ENCODE results near the gene ORC3. TPM values are rescaled to one million over a fixed set of nuclear protein-coding genes. Genes with fewer than 3 reads are reported as not detected.
"Not testable (repeated sequence)": the region's sequence is repeated elsewhere in the genome, so short reads cannot be mapped to it uniquely, and the experiment has no call there.

Gene ORC3
- total and polyA plus RNA-seq, 5 experiments from 2014 or later: 30.9 to 37.7 (median 33.8) TPM

GRCh38 chr6:87687296-87687695 is 97.4 kb downstream of the ORC3 start:
- no peaks in the 10 kb centered on the region for H3K9me3 Mint-ChIP-seq
- DNase-seq: no peak
- POLR2A ChIA-PET: interaction anchor here (0.6 kb wide), 1 partner anchor 9 kb away, joined by 3 read pairs; no protein-coding TSS in a partner anchor
- no peaks in the 10 kb centered on the region for H3K27me3 Mint-ChIP-seq
- peak overlapping the region in 6 of 10 donors; percentile 3 to 71 (median 34) for H3K27ac Mint-ChIP-seq
- H3K36me3 Mint-ChIP-seq: peaks cover 4 to 32% (median 14%) of the 10 kb centered on the region in 3 donors
- no peak for ATAC-seq
- peak overlapping the region in 1 of 10 donors; percentile 30 for H3K4me3 Mint-ChIP-seq
- H3K4me1 Mint-ChIP-seq: peaks cover 24 to 93% (median 70%) of the 10 kb centered on the region in 4 donors

GRCh38 chr6:87687893-87688292 is 98.0 kb downstream of the ORC3 start:
- H3K27ac Mint-ChIP-seq: peak overlapping the region in 2 of 10 donors; percentile 39 to 63
- H3K27me3 Mint-ChIP-seq, ATAC-seq, H3K9me3 Mint-ChIP-seq, DNase-seq: not testable (repeated sequence)
- POLR2A ChIA-PET: interaction anchor here (0.6 kb wide), 1 partner anchor 8 kb away, joined by 3 read pairs; no protein-coding TSS in a partner anchor
- H3K4me1 Mint-ChIP-seq: peaks cover 19 to 93% (median 71%) of the 10 kb centered on the region in 4 donors
- peak overlapping the region in 1 of 10 donors; percentile 10 for H3K4me3 Mint-ChIP-seq
- peaks cover 4 to 30% (median 14%) of the 10 kb centered on the region in 3 donors for H3K36me3 Mint-ChIP-seq

GRCh38 chr6:87690441-87690840 is 100.5 kb downstream of the ORC3 start:
- H3K36me3 Mint-ChIP-seq: peaks cover 4 to 39% (median 14%) of the 10 kb centered on the region in 3 donors
- POLR2A ChIA-PET: interaction anchor here (0.6 to 1.0 kb wide), 2 partner anchors 13 to 100 kb away, joined by 3 read pairs; partner anchors contain the start of genes ORC3 and RARS2
- H3K27me3 Mint-ChIP-seq: no peaks in the 10 kb centered on the region
- peaks cover 9 to 94% (median 60%) of the 10 kb centered on the region in 4 donors for H3K4me1 Mint-ChIP-seq
- no peak for ATAC-seq
- H3K9me3 Mint-ChIP-seq: no peaks in the 10 kb centered on the region
- no peak for DNase-seq
- H3K4me3 Mint-ChIP-seq: no peak overlapping the region
- peak overlapping the region in 5 of 10 donors; percentile 31 to 86 (median 54) for H3K27ac Mint-ChIP-seq

- Mint-ChIP-seq H3K36me3 (peaks cover 0 to 38% (median 5%) of the 10 kb centered on the region in 3 donors), H3K9me3 (no peaks in the 10 kb centered on the region), H3K27me3 (no peaks in the 10 kb centered on the region), H3K4me1 (peaks cover 12 to 94% (median 58%) of the 10 kb centered on the region in 4 donors), H3K27ac (peak overlapping the region in 4 of 10 donors; percentile 19 to 51 (median 36)), H3K4me3 (peak overlapping the region in 1 of 10 donors; percentile 54)
- ATAC-seq (no peak), DNase-seq (no peak)
- POLR2A ChIA-PET: no interaction called here
Observed at GRCh38 chr6:87692086-87692485, 102.2 kb downstream of the ORC3 start.

- H3K27me3 Mint-ChIP-seq, POLR2A ChIA-PET, ATAC-seq, DNase-seq, H3K9me3 Mint-ChIP-seq: not testable (repeated sequence)
- peaks cover 0 to 25% (median 0%) of the 10 kb centered on the region in 3 donors for H3K36me3 Mint-ChIP-seq
- peak overlapping the region in 5 of 10 donors; percentile 26 to 96 (median 94) for H3K4me3 Mint-ChIP-seq
- peak overlapping the region in 1 of 10 donors; percentile 97 for H3K27ac Mint-ChIP-seq
- H3K4me1 Mint-ChIP-seq: peaks cover 9 to 88% (median 68%) of the 10 kb centered on the region in 4 donors
Observed at GRCh38 chr6:87696817-87697216, 106.9 kb downstream of the ORC3 start.

GRCh38 chr6:87697581-87698546 is 107.9 kb downstream of the ORC3 start:
- H3K27me3 Mint-ChIP-seq: no peaks in the 10 kb centered on the region
- H3K27ac Mint-ChIP-seq: peak overlapping the region in 9 of 10 donors; percentile 6 to 97 (median 61)
- H3K36me3 Mint-ChIP-seq: peaks cover 0 to 25% (median 0%) of the 10 kb centered on the region in 3 donors
- no peak for DNase-seq
- POLR2A ChIA-PET: interaction anchor here (1.0 kb wide), 2 partner anchors 8 to 108 kb away, joined by 4 read pairs; partner anchors contain the start of genes ORC3 and RARS2
- no peaks in the 10 kb centered on the region for H3K9me3 Mint-ChIP-seq
- ATAC-seq: no peak
- H3K4me3 Mint-ChIP-seq: peak overlapping the region; percentile 91 to 99 (median 94)
- H3K4me1 Mint-ChIP-seq: peaks cover 13 to 86% (median 64%) of the 10 kb centered on the region in 4 donors

GRCh38 chr6:87698547-87699006 is 108.6 kb downstream of the ORC3 start:
- Mint-ChIP-seq H3K27me3 (no peaks in the 10 kb centered on the region), H3K36me3 (peaks cover 0 to 20% (median 0%) of the 10 kb centered on the region in 3 donors), H3K4me1 (peaks cover 14 to 79% (median 63%) of the 10 kb centered on the region in 4 donors), H3K4me3 (peak overlapping the region; percentile 91 to 99 (median 94)), H3K27ac (peak overlapping the region in 8 of 10 donors; percentile 8 to 97 (median 61)), H3K9me3 (no peaks in the 10 kb centered on the region)
- POLR2A ChIA-PET: interaction anchor here (0.6 to 1.0 kb wide), 3 partner anchors 9 to 543 kb away, joined by 3 to 4 read pairs (median 4); partner anchors contain the start of genes ORC3, RARS2 and ZNF292
- no peak for ATAC-seq
- no peak for DNase-seq

GRCh38 chr6:87699576-87699975 is 109.6 kb downstream of the ORC3 start:
- no peaks in the 10 kb centered on the region for H3K27me3 Mint-ChIP-seq
- H3K9me3 Mint-ChIP-seq: no peaks in the 10 kb centered on the region
- H3K4me1 Mint-ChIP-seq: peaks cover 14 to 69% (median 58%) of the 10 kb centered on the region in 4 donors
- no peak for DNase-seq
- peak overlapping the region; percentile 91 to 99 (median 94) for H3K4me3 Mint-ChIP-seq
- ATAC-seq: no peak
- peak overlapping the region in 6 of 10 donors; percentile 21 to 97 (median 65) for H3K27ac Mint-ChIP-seq
- POLR2A ChIA-PET: interaction anchor here (1.0 to 1.2 kb wide), 2 partner anchors 109 to 1621 kb away, joined by 3 to 10 read pairs; partner anchors contain the start of genes ORC3 and RARS2
- peaks cover 0 to 15% (median 0%) of the 10 kb centered on the region in 3 donors for H3K36me3 Mint-ChIP-seq

GRCh38 chr6:87700397-87701343 is 110.7 kb downstream of the ORC3 start:
- ATAC-seq (no peak), DNase-seq (peak in 4 of 10 donors; percentile 4 to 12 (median 8))
- Mint-ChIP-seq H3K27ac (peak overlapping the region; percentile 72 to 99 (median 96)), H3K9me3 (no peaks in the 10 kb centered on the region), H3K27me3 (no peaks in the 10 kb centered on the region), H3K4me1 (peaks cover 11 to 59% (median 51%) of the 10 kb centered on the region in 4 donors), H3K36me3 (peaks cover 0 to 15% (median 0%) of the 10 kb centered on the region in 3 donors), H3K4me3 (peak overlapping the region; percentile 91 to 99 (median 94))
- POLR2A ChIA-PET: interaction anchor here (1.0 to 2.1 kb wide), 7 partner anchors 15 to 1620 kb away, joined by 3 to 23 read pairs (median 7); partner anchors contain the start of genes ORC3, PNRC1 and RARS2

GRCh38 chr6:87701344-87701675 is 111.4 kb downstream of the ORC3 start:
- ATAC-seq (no peak), DNase-seq (peak in 1 of 10 donors; percentile 10)
- POLR2A ChIA-PET: interaction anchor here (0.6 to 2.1 kb wide), 13 partner anchors 16 to 1379 kb away, joined by 3 to 23 read pairs (median 6); partner anchors contain the start of genes CFAP206, ORC3, PNRC1 and RARS2
- Mint-ChIP-seq H3K27me3 (no peaks in the 10 kb centered on the region), H3K27ac (peak overlapping the region; percentile 72 to 99 (median 96)), H3K36me3 (peaks cover 0 to 9% (median 0%) of the 10 kb centered on the region in 3 donors), H3K4me3 (peak overlapping the region; percentile 91 to 99 (median 94)), H3K4me1 (peaks cover 11 to 52% (median 44%) of the 10 kb centered on the region in 4 donors), H3K9me3 (no peaks in the 10 kb centered on the region)

All from naive thymus-derived CD8-positive, alpha-beta T cell (primary cell).